ENCODE measurements around the gene GTF3C4. TPM values are rescaled to one million over a fixed set of nuclear protein-coding genes. Genes with fewer than 3 reads are reported as not detected.
"Not testable (repeated sequence)": the region's sequence is repeated elsewhere in the genome, so short reads cannot be mapped to it uniquely, and the experiment has no call there.

Gene GTF3C4
- total RNA-seq, 1 experiment from 2014 or later: 12.4 TPM

DNA sequence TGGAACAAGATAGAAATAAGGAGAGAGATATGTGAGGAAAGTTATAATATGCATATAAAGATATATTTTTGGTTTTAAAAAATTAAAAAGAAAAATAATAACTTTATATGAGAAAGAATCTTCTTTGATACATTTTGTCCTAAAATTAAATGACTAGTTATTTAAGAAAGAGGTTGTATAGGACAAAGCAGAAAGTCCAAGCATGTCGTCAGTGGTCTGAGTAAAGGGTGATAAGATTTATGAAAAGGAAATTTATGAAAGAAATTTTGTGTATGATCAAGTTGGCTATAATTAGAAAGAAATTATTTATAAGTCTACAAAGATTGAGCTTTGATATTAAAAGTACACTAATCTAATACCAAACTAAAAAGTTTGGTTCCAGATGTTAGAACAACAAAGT lies 32.0 kb downstream of the GTF3C4 start:
- no peak for DNase-seq (ENCODE audit: low spot score)

- DNase-seq (ENCODE audit: low spot score): no peak
These were observed 33.1 kb downstream of the GTF3C4 start for GRCh38 chr9:132703336-132703735.

DNA sequence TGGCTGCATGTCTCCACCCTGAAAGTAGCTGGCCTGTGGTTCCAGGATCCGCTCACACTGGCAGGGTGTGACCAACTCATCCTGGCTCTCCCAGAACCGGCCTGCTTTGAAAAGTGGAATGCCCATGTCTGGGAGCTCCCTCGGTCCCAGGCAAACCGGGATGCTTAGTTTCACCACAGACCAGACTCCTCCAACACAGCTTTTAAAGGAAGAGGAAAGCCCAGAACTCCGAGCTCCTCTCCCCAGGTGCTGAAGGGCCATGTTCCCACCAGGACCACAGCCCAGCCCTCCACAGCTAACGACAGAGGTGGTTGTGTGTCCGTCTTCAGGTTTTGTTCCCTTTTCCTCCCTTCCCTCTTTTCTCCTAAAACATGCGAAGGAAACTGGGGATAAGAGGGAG lies 38.0 kb downstream of the GTF3C4 start:
- DNase-seq (ENCODE audit: low spot score): no peak

GRCh38 chr9:132708769-132709430 lies 38.6 kb downstream of the GTF3C4 start:
- DNase-seq (ENCODE audit: low spot score): no peak

DNA sequence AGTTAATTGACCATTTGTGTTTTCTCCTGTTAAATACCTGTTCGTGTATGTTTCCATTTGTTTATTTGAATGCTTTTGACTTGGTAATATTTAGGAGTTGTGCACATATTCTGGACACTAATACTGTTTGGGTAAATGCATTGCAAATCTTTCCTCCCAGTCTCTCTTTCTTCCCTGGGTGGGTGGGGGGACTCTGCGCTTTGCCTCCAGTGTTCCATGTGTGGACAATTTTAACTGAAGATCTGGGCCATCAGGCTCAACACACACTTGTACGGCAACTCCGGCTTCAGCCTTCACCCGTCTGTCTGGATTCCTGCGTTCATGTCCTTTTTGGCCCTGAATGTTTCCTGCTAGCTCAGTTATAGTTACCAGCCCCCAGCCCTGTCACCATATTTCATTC lies 40.1 kb downstream of the GTF3C4 start:
- DNase-seq (ENCODE audit: low spot score): no peak

GRCh38 chr9:132711152-132711551 lies 40.9 kb downstream of the GTF3C4 start:
- DNase-seq (ENCODE audit: low spot score): not testable (repeated sequence)

DNA sequence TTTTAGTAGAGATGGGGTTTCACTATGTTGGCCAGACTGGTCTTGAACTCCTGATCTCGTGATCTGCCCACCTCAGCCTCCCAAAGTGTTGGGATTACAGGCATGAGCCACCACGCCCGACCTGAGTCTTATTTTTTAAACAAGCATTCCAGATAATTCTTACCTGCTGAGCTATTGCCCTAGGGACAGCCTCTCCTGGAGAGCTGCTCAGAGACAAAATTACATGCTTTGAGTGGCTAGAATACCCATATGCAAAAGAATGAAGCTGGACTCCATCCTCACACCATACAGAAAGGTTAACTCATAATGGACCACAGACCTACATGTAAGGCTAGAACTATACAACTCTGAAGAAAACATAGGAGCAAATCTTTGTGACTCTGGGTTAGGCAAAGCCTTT lies 41.6 kb downstream of the GTF3C4 start:
- no peak for DNase-seq (ENCODE audit: low spot score)

GRCh38 chr9:132712753-132713152 lies 42.5 kb downstream of the GTF3C4 start:
- DNase-seq (ENCODE audit: low spot score): no peak

DNA sequence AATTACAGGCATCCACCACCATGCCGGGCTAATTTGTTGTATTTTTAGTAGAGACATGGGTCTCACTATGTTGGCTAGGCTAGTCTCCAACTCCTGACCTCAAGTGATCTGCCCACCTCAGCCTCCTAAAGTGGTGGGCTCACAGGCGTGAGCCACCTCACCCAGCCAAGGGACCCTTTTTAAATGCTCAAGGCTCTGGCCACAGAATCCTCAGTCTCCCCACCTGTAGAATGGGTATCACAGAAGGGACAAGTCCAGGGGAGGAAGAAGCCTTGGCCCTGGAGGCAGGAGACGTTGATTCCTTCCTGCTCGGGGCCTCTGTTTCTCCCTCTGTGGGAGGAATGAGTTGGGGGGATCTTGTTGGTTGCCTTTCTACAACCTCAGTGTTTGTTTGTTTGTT lies 45.7 kb downstream of the GTF3C4 start:
- DNase-seq (ENCODE audit: low spot score): no peak

DNA sequence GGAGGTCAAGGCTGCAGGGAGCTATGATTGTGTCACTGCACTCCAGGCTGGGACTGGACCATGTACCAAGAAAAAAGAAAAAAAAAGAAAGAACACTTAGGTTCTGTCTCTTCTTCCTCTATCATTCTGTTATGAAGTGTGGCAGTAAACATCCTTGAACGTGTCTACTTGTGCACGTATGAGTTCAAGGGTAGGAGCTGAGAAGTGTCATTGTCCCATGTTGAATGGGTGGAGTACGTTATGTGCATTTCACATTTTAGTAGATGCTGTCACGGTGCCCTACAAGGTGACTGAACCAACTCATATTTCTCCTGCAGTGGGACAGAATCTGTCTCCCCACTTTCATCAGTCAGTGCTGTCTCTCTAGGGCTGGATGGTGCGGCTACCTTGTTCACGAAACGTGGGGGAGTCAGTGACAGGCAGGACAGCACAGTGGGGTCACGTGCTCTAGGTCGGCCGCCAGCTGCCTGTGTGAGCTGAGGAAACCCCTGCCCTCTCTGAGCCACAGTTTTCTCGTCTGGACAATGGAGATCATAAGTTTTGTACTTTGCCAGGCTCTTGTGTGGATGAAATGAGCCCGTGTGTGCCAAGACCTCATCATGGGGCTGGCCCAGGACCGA lies 47.2 kb downstream of the GTF3C4 start:
- no peak for DNase-seq (ENCODE audit: low spot score)

DNA sequence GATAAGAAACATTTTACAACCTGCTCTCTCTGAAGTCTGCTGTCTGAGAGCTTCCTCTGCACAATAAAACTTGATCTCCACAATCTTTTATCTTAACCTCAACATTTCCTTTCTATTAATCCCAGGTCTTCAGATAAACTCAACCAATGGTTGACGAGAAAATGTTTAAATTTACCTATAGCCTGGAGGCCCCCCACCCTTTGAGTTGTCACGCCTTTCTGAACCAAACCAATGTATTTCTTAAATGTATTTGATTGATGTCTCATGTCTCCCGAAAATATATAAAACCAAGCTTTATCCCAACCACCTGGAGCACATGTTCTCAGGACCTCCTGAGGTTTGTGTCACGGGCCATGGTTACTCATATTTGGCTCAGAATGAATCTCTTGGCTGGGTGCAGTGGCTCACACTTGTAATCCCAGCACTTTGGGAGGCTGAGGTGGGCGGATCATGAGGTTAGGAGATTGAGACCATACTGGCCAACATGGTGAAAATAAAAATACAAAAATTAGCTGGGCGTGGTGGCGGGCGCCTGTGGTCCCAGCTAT lies 48.2 kb downstream of the GTF3C4 start:
- DNase-seq (ENCODE audit: low spot score): not testable (repeated sequence)

DNA sequence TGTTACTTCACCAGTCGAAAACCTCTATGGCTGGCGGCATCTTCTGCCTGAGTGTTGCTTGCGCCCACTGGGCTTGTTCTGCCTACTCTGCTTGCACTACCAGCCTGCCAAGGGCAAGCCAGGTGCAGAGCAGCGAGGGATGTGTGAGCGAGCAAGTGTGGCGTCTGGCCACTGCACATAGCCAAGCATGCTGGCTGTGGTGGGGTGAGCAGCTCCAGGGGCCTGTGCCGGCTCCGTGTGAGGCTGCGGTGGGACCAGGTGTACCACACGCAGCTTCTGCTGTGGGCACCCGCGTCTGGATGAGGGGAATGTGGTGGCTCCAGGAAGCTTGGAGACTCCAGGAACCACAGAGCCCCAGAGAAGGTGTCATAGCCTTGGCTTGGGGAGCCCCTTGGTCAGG lies 51.4 kb downstream of the GTF3C4 start:
- no peak for DNase-seq (ENCODE audit: low spot score)

GRCh38 chr9:132722564-132723065 lies 52.4 kb downstream of the GTF3C4 start:
- no peak for DNase-seq (ENCODE audit: low spot score)

GRCh38 chr9:132723809-132724208 lies 53.5 kb downstream of the GTF3C4 start:
- no peak for DNase-seq (ENCODE audit: low spot score)

DNA sequence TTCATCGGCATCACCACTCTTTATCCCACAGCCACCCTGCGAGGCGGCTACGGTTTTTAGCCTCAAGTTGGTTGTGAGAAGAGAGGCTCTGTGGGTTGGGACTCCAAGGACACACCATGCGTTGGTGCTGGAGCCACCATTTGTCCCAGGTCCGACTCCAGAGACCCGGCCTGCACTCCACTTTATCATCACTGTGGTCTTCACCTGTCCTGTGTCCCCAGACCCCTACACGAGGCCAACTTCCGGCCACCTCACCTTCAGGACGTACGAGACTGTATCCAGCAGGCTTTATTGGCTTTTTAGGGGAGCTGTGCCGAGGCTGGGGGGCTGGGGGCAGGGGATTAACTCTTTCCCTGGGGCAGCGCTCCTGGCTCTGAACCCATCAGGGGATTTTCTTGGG lies 55.0 kb downstream of the GTF3C4 start:
- no peak for DNase-seq (ENCODE audit: low spot score)

DNA sequence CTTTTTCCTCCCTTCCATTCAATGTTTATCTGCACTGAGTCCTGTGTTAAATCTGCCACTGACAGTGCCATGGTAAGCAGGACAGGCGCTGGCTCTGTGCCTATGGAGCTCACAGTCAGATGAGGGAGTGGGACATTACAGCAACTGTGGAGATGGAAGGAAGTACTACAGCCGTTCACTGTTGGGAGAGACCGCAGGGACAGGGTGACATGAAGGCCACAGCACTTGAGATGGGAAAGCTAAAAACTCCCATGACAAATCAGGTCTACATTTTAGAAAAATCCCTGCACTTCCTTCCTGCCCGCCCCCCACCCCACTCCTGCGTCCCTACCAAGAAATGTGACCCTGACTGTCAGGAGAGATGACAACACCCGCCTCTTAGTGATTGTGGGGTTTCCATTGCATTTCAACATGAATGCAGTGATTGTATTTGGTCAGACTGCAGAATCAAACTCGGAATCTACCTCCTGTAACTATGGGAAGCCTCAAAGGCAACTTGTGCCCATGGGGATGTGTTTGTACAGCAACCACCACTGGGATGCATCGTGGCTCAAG lies 56.4 kb downstream of the GTF3C4 start:
- no peak for DNase-seq (ENCODE audit: low spot score)

DNA sequence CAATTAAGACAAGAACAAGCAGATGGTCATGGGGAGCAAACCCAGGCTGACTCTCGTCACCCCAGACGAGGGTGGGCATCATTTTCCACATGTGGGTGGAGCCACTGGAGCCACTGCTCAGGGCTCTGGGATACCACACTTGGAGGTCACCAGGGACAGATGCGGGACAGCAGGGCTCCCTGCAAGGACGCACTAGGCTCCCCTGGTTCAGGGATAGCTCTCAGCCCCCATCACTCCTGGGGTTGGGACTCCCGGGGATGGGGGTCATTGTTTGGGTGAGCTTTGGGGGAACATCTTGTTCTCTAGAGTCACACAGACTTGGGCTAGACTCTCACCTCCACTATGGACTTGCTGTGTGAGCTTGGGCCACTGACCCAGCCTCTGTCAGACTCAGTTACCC lies 57.8 kb downstream of the GTF3C4 start:
- no peak for DNase-seq (ENCODE audit: low spot score)

DNA sequence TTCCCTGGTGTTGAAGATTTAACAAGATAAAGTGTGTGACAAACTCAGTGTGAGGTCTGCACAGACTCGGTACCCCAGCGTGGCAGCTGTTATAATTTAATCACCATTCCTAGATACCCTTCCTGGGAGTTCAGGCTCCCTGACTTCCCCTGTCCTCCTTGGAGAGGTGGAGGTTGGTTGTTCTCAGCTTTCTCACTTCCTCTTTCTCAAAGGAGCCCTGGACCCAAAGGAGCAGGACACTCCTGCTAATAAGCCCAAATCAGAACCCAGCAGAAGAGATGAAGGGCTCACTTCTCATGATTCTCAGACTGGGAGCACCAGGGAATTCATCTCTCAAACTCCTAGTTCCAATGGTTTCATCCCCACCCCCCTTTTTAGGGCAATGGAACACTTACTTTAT lies 58.2 kb downstream of the GTF3C4 start:
- no peak for DNase-seq (ENCODE audit: low spot score)

DNA sequence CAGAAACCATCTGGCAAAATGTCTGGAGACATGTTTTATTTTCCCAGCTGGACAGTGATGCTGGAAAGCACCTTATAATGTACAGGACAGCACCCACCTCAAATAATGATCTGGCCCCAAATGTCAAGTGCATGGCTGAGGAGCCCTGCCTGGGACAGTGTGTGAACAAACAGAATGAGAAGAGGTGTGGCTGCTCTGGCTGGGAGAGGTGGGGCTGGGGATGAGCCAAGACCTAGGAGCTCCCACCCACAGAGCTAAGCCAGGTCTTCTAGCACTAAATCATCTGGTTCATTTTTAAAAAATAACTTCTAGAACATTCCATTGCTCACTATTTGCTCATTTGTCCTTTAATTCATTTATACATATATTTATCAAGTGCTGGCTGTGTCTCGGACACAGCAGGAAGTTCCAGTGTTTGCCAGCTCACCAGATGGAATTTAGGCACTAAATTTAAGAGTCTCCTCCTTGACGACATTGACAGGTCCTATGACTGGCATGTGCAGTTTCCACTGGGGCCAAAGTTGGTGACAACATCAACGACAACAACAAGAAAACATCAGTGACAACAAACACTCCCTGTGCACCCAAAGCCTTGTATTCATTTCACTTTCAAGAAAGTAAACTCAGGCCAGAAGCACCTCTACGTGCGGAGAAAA lies 59.1 kb downstream of the GTF3C4 start:
- DNase-seq (ENCODE audit: low spot score): no peak

GRCh38 chr9:132730054-132731033 lies 60.1 kb downstream of the GTF3C4 start:
- DNase-seq (ENCODE audit: low spot score): no peak

- DNase-seq (ENCODE audit: low spot score): no peak
These were observed 61.0 kb downstream of the GTF3C4 start for GRCh38 chr9:132731230-132731629.
